ENCODE results near the gene UFD1.
"Not testable (repeated sequence)": the region's sequence is repeated elsewhere in the genome, so short reads cannot be mapped to it uniquely, and the experiment has no call there.

Gene UFD1

GRCh38 chr22:19440411-19441195 is 38.4 kb downstream of the UFD1 start:
- no peaks in the 10 kb centered on the region for H3K9me3 ChIP-seq
- H3K4me3 ChIP-seq (ENCODE audit: low read depth, low read length) = no peak overlapping the region
- no peak for DNase-seq
- no peaks in the 10 kb centered on the region for H3K27me3 ChIP-seq
- H3K4me1 ChIP-seq = no peaks in the 10 kb centered on the region
- no peak for TF ChIP-seq CTCF (IDR thresholded peaks at IDR 0.05; ENCODE audit: low read depth, low read length)
- peaks cover 43% of the 10 kb centered on the region for H3K36me3 ChIP-seq

- Histone ChIP-seq H3K27me3 (no peaks in the 10 kb centered on the region), H3K36me3 (peaks cover 40% of the 10 kb centered on the region), H3K4me3 (ENCODE audit: low read depth, low read length) (no peak overlapping the region), H3K4me1 (no peaks in the 10 kb centered on the region), H3K9me3 (no peaks in the 10 kb centered on the region)
- no peak for DNase-seq
- no peak for TF ChIP-seq CTCF (IDR thresholded peaks at IDR 0.05; ENCODE audit: low read depth, low read length)
These were observed 40.7 kb downstream of the UFD1 start for GRCh38 chr22:19438298-19438697.

- H3K36me3 ChIP-seq = peaks cover 27% of the 10 kb centered on the region
- not testable (repeated sequence) for H3K9me3 ChIP-seq; H3K27me3 ChIP-seq; H3K4me3 ChIP-seq (ENCODE audit: low read depth, low read length); DNase-seq; H3K4me1 ChIP-seq
These were observed 42.4 kb downstream of the UFD1 start for GRCh38 chr22:19436444-19437161.

- H3K27me3 ChIP-seq = no peaks in the 10 kb centered on the region
- no peak for DNase-seq
- TF ChIP-seq CTCF (IDR thresholded peaks at IDR 0.05; ENCODE audit: low read depth, low read length) = no peak
These were observed 44.0 kb downstream of the UFD1 start for GRCh38 chr22:19434829-19435580.

GRCh38 chr22:19434401-19434800 is 44.6 kb downstream of the UFD1 start:
- Histone ChIP-seq H3K27me3 (no peaks in the 10 kb centered on the region), H3K4me3 (ENCODE audit: low read depth, low read length) (no peak overlapping the region), H3K9me3 (no peaks in the 10 kb centered on the region), H3K4me1 (0 out of 2 replicates have a peak, but pooled peaks cover 4% of the 10 kb centered on the region), H3K36me3 (peaks cover 28% of the 10 kb centered on the region)
- DNase-seq = no peak
- no peak for TF ChIP-seq CTCF (IDR thresholded peaks at IDR 0.05; ENCODE audit: low read depth, low read length)

More at GRCh38 chr22:19434829-19435580, 44.0 kb downstream of the UFD1 start:
- peaks cover 28% of the 10 kb centered on the region for H3K36me3 ChIP-seq
- H3K9me3 ChIP-seq = no peaks in the 10 kb centered on the region
- 0 out of 2 replicates have a peak, but pooled peaks cover 2% of the 10 kb centered on the region for H3K4me1 ChIP-seq
- H3K4me3 ChIP-seq (ENCODE audit: low read depth, low read length) = no peak overlapping the region

- Histone ChIP-seq H3K36me3 (peaks cover 25% of the 10 kb centered on the region), H3K4me3 (ENCODE audit: low read depth, low read length) (peak within 1 kb of the TSS; percentile 99)
These were observed 46.7 kb downstream of the UFD1 start, which contains the start of gene MRPL40 for GRCh38 chr22:19432133-19432851. TSS of gene MRPL40 (plus strand) at chr22:19432545. CDS start at chr22:19432555, 10 bp downstream.

More at GRCh38 chr22:19432133-19432851, 46.7 kb downstream of the UFD1 start, which contains the start of gene MRPL40:
- Histone ChIP-seq H3K9me3 (no peaks in the 10 kb centered on the region), H3K27me3 (no peaks in the 10 kb centered on the region), H3K4me1 (0 out of 2 replicates have a peak, but pooled peaks cover 4% of the 10 kb centered on the region)
- no peak for TF ChIP-seq CTCF (IDR thresholded peaks at IDR 0.05; ENCODE audit: low read depth, low read length)
- DNase-seq = peak; percentile 97
